Vagina (tissue), 2 donors: ENCODE results near the gene C1orf174.

Source experiments
- CTCF ChIP-seq, 3 experiments: fragments of 450-650 bp in 2 of 3; fragments of 200-600 bp in 1 of 3; sonication (generic) in 1 of 3; IDR thresholded peaks; one replicate each; pipeline ENCODE4 v1.5.1; 2017 to 2019; ENCODE audit warnings: antibody characterized with exemption in 3 of 3, mild to moderate bottlenecking in 2 of 3, moderate library complexity in 2 of 3
- POLR2A ChIP-seq, 2 donors: fragments of 450-650 bp; IDR thresholded peaks; one replicate each; pipeline ENCODE4 v1.6.1; 2017; ENCODE audit warnings: antibody characterized with exemption in 2 of 2, mild to moderate bottlenecking in 2 of 2, moderate library complexity in 2 of 2

GRCh38 chr1:3923378-3924185 is 23.5 kb upstream of the C1orf174 start:
- TF ChIP-seq POLR2A (IDR thresholded peaks at IDR 0.05) (no peak), CTCF (IDR thresholded peaks at IDR 0.05) (no peak)
